HCT116 (cell line): ENCODE results near the gene PKN3. TPM values are rescaled to one million over a fixed set of nuclear protein-coding genes. Genes with fewer than 3 reads are reported as not detected.

ENCODE experiments used
- ATAC-seq: fragments of 200-7000 bp; cut with Tn5 transposase; 2 replicates; pipeline ENCODE4 v1.9.1; 2020; ENCODE audit warnings: mild to moderate bottlenecking, moderate library complexity
- BruUV-seq: library from RNA; stranded (reverse); fragments of 400-500 nt; replicated peaks from 2 replicates; lab custom pipeline; 2021; lab: Mats Ljungman, UMichigan
- CTCF ChIA-PET: fragments of 300-600 bp; sonication (Branson Sonifier 250); formaldehyde crosslinking; loops from one replicate; lab custom pipeline; 2021; ENCODE audit warnings: antibody characterized with exemption; lab: Charles Lee
- POLR2A ChIA-PET: fragments of 300-600, 350-600 bp; sonication (Branson Sonifier 250); formaldehyde crosslinking; loops from one replicate; lab custom pipeline; 2021; ENCODE audit warnings: antibody characterized with exemption; lab: Charles Lee
- RAD21 ChIA-PET, 2 experiments: fragments of 300-600 bp; sonication (Branson Sonifier 250); formaldehyde crosslinking; loops; one replicate each; lab custom pipeline; 2023; ENCODE audit warnings: low total read pairs in 2 of 2; ENCODE audit not compliant: uncharacterized antibody in 2 of 2, unreplicated experiment in 2 of 2, low non-redundant PET in 1 of 2; lab: Charles Lee
- DNase-seq: peaks from one replicate; pipeline ENCODE4 v3.0.0-alpha.2; 2010; ENCODE audit warnings: low read depth, low spot score
- H2AFZ ChIP-seq: fragments of 200-600 bp; shearing (Covaris generic), sonication (generic); 2 replicates; pipeline ENCODE4 v1.6.1; 2017; ENCODE audit warnings: low read depth, mixed run types, mixed read lengths, antibody characterized with exemption, low read length; ENCODE audit not compliant: poor library complexity, severe bottlenecking
- H3K27ac ChIP-seq: 2 replicates; pipeline ENCODE4 v1.5.1; 2012; ENCODE audit warnings: low read depth, low read length
- H3K27me3 ChIP-seq: fragments of 200-600 bp; sonication (generic); 2 replicates; pipeline ENCODE4 v1.6.1; 2016; ENCODE audit warnings: mixed run types, low read length, mixed read lengths; ENCODE audit not compliant: insufficient read depth
- H3K36me3 ChIP-seq, 2 experiments: fragments of 200-500 bp in 1 of 2; fragments of 200-600 bp in 1 of 2; sonication (Bioruptor generic) in 1 of 2; sonication (generic) in 1 of 2; 2 replicates each; pipeline versions ENCODE4 v1.5.1 to v1.6.1; 2014 to 2016; ENCODE audit warnings: low read length in 2 of 2, inconsistent platforms in 1 of 2, mixed read lengths in 1 of 2, mixed run types in 1 of 2; ENCODE audit not compliant: insufficient read depth in 2 of 2, control insufficient read depth in 1 of 2
- H3K4me1 ChIP-seq, 2 experiments: fragments of 200-600 bp in 1 of 2; sonication (generic) in 1 of 2; 2 replicates each; pipeline versions ENCODE4 v1.5.1 to v1.6.1; 2012 to 2017; ENCODE audit warnings: low read length in 2 of 2, inconsistent platforms in 1 of 2, mild to moderate bottlenecking in 1 of 2, mixed read lengths in 1 of 2, mixed run types in 1 of 2, moderate library complexity in 1 of 2; ENCODE audit not compliant: insufficient read depth in 2 of 2, control insufficient read depth in 1 of 2
- H3K4me2 ChIP-seq: fragments of 200-600 bp; sonication (generic); 2 replicates; pipeline ENCODE4 v1.6.1; 2017; ENCODE audit warnings: mixed run types, low read length, mixed read lengths
- H3K4me3 ChIP-seq, 2 experiments: fragments of 200-600 bp in 1 of 2; sonication (generic) in 1 of 2; replicated peaks in 1 of 2; 2 replicates each; pipeline ENCODE4 v1.5.1; 2011 to 2016; ENCODE audit warnings: low read length in 2 of 2, control low read depth in 1 of 2, low read depth in 1 of 2, mild to moderate bottlenecking in 1 of 2, mixed read lengths in 1 of 2, mixed run types in 1 of 2
- H3K79me2 ChIP-seq: fragments of 200-600 bp; sonication (generic); 2 replicates; pipeline ENCODE4 v1.6.1; 2017; ENCODE audit warnings: mild to moderate bottlenecking, mixed run types, low read length, moderate library complexity, mixed read lengths; ENCODE audit not compliant: insufficient read depth
- H3K9ac ChIP-seq: fragments of 200-600 bp; sonication (generic); 2 replicates; pipeline ENCODE4 v1.6.1; 2016; ENCODE audit warnings: low read length, mixed read lengths
- H3K9me2 ChIP-seq: fragments of 200-600 bp; sonication (generic), shearing (Covaris generic); 2 replicates; pipeline ENCODE4 v1.6.1; 2017; ENCODE audit warnings: mixed run types, mild to moderate bottlenecking, moderate library complexity; ENCODE audit not compliant: insufficient read depth
- H3K9me3 ChIP-seq, 2 experiments: fragments of 200-500 bp in 1 of 2; fragments of 200-600 bp in 1 of 2; sonication (Bioruptor generic) in 1 of 2; sonication (generic) in 1 of 2; 2 replicates each; pipeline ENCODE4 v1.6.1; 2014 to 2017; ENCODE audit warnings: low read length in 2 of 2, mixed read lengths in 2 of 2, inconsistent platforms in 1 of 2, low read depth in 1 of 2, mild to moderate bottlenecking in 1 of 2, mixed run types in 1 of 2, moderate library complexity in 1 of 2; ENCODE audit not compliant: control insufficient read depth in 1 of 2, insufficient read depth in 1 of 2
- H4K20me1 ChIP-seq: fragments of 200-600 bp; sonication (generic), shearing (Covaris generic); 2 replicates; pipeline ENCODE4 v1.6.1; 2017; ENCODE audit warnings: mixed run types, mild to moderate bottlenecking, moderate library complexity; ENCODE audit not compliant: insufficient read depth
- CTCF ChIP-seq, 3 experiments: fragments of 200-600 bp in 1 of 3; sonication (generic) in 1 of 3; IDR thresholded peaks in 2 of 3; conservative IDR thresholded peaks in 1 of 3; 2 replicates each; pipeline ENCODE4 v1.5.1; 2012 to 2017; ENCODE audit warnings: low read depth in 2 of 3, low read length in 2 of 3, antibody characterized with exemption in 1 of 3, borderline replicate concordance in 1 of 3, control low read depth in 1 of 3, mild to moderate bottlenecking in 1 of 3, mixed read lengths in 1 of 3, mixed run types in 1 of 3, moderate library complexity in 1 of 3; ENCODE audit not compliant: insufficient read depth in 1 of 3
- ELF1 ChIP-seq: IDR thresholded peaks from 2 replicates; pipeline ENCODE4 v1.6.1; 2012; ENCODE audit warnings: low read depth, borderline replicate concordance
- POLR2AphosphoS5 ChIP-seq: IDR thresholded peaks from 2 replicates; pipeline ENCODE4 v1.6.1; 2011; ENCODE audit warnings: mild to moderate bottlenecking, low read depth, low read length, moderate library complexity
- intact Hi-C: fragments of 100-400 bp; cut with micrococcal nuclease; formaldehyde crosslinking; loops from 2 replicates; pipeline ENCODE4 v1.10.0; 2022
- total RNA-seq: library from RNA; stranded (reverse); gene quantifications from one replicate; pipeline ENCODE4 v1.2.1, GENCODE V29; 2021; ENCODE audit not compliant: unreplicated experiment

Gene PKN3
- total RNA-seq, 1 experiment from 2014 or later = 37.9 TPM

DNA sequence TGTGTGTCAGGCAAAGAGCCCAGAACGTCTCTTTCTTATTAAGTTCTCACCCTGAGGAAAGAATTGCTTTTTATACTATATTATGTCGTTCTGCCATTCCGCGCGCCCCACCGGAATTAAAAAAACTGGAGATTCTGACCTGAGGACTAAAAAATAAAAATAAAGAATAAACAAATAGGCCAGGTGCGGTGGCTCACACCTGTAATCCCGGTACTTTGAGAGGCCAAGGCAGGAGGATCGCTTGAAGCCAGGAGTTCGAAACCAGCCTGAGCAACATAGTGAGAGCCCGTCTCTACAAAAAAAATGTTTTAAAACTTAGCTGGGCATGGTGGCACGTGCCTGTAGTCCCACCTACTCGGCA is 45.0 kb upstream of the PKN3 start:
- no peaks in the 10 kb centered on the region for H4K20me1 ChIP-seq
- H3K79me2 ChIP-seq = peaks cover 35% of the 10 kb centered on the region
- no peaks in the 10 kb centered on the region for H3K9me2 ChIP-seq
- H2AFZ ChIP-seq = peak overlapping the region; percentile 18
- peak overlapping the region; percentile 90 for H3K27ac ChIP-seq
- peak overlapping the region; percentile 75 to 83 for H3K4me3 ChIP-seq
- H3K9ac ChIP-seq = peak overlapping the region; percentile 98
- DNase-seq = no peak
- H3K27me3 ChIP-seq = no peaks in the 10 kb centered on the region
- RAD21 ChIA-PET = no interaction called here
- BruUV-seq = TSS peak; percentile 95
- peaks cover 6 to 32% of the 10 kb centered on the region in 2 experiments for H3K4me1 ChIP-seq
- no peaks in the 10 kb centered on the region for H3K9me3 ChIP-seq
- H3K4me2 ChIP-seq = peak overlapping the region; percentile 99
- TF ChIP-seq POLR2AphosphoS5 (no peak), ELF1 (no peak)
- intact Hi-C loops = no loop called here
- POLR2A ChIA-PET = interaction anchor here (0.8 to 1.1 kb wide), 4 partner anchors 9 to 50 kb away, joined by 3 to 4 read pairs (median 3); no protein-coding TSS in a partner anchor
- no peak for ATAC-seq
- CTCF ChIA-PET = interaction anchor here (1.1 kb wide), 1 partner anchor 22 kb away, joined by 3 read pairs; no protein-coding TSS in a partner anchor
- no peaks in the 10 kb centered on the region; a peak in 1 of 4 replicates for H3K36me3 ChIP-seq

DNA sequence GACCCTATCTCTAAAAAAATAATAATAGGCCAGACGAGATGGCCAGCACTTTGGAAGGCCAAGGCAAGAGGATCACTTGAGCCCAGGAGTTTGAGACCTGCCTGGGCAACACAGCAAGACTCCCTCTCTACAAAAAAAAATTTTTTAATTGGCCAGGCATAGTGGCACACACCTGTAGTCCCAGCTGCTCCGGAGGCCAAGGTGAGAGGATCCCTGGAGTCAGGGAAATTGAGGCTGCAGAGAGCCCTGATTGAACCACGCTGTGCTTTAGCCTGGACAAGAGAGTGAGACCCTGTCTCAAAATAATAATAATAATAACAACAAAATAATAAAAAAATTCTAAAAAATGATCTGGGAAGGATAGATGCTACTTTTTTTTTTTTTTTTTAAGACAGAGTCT is 44.5 kb upstream of the PKN3 start:
- intact Hi-C loops = no loop called here
- no peaks in the 10 kb centered on the region for H3K27me3 ChIP-seq
- peaks cover 30% of the 10 kb centered on the region for H3K79me2 ChIP-seq
- no peaks in the 10 kb centered on the region for H3K9me2 ChIP-seq
- peaks cover 6 to 32% of the 10 kb centered on the region in 2 experiments for H3K4me1 ChIP-seq
- H2AFZ ChIP-seq = no peak overlapping the region
- no peak overlapping the region for H3K4me2 ChIP-seq
- H3K9me3 ChIP-seq = no peaks in the 10 kb centered on the region
- TF ChIP-seq CTCF (IDR thresholded peaks at IDR 0.05 in 2 of 3, conservative IDR thresholded peaks at IDR 0.05 in 1 of 3; ENCODE audit: borderline replicate concordance in 1 of 3, insufficient read depth in 1 of 3, low read depth in 2 of 3, low read length in 2 of 3) = no peak
- peak overlapping the region; percentile 90; the same call in 1 of the 2 replicates for H3K27ac ChIP-seq
- no peak overlapping the region for H3K9ac ChIP-seq
- no TSS peak for BruUV-seq
- DNase-seq = no peak
- ChIA-PET POLR2A (interaction anchor here (0.8 to 0.9 kb wide), 2 partner anchors 26 to 50 kb away, joined by 3 read pairs; no protein-coding TSS in a partner anchor), RAD21 (no interaction called here), CTCF (interaction anchor here (1.1 kb wide), 1 partner anchor 22 kb away, joined by 3 read pairs; no protein-coding TSS in a partner anchor)
- no peaks in the 10 kb centered on the region for H4K20me1 ChIP-seq
- no peak for ATAC-seq
- no peak overlapping the region for H3K4me3 ChIP-seq
- no peaks in the 10 kb centered on the region; a peak in 1 of 4 replicates for H3K36me3 ChIP-seq
